Mucosa of stomach (tissue), 1 donor: ENCODE results near the gene JARID2.
A peak's percentile ranks its signal among the peaks of the same experiment; 100 is the strongest.

Experiments
- H3K27me3 ChIP-seq: one replicate; pipeline ENCODE4 v1.7.0; 2013; ENCODE audit warnings: mild to moderate bottlenecking, low read length; ENCODE audit not compliant: control insufficient read depth, insufficient read depth
- H3K36me3 ChIP-seq: one replicate; pipeline ENCODE4 v1.7.0; 2013; ENCODE audit warnings: low read length; ENCODE audit not compliant: control insufficient read depth, insufficient read depth
- H3K4me1 ChIP-seq: one replicate; pipeline ENCODE4 v1.7.0; 2013; ENCODE audit warnings: mild to moderate bottlenecking, low read length; ENCODE audit not compliant: control insufficient read depth, insufficient read depth
- H3K4me3 ChIP-seq: one replicate; pipeline ENCODE4 v1.7.0; 2013; ENCODE audit warnings: low read length
- H3K9ac ChIP-seq: one replicate; pipeline ENCODE4 v1.7.0; 2013; ENCODE audit warnings: mild to moderate bottlenecking, low read length, moderate library complexity
- H3K9me3 ChIP-seq: one replicate; pipeline ENCODE4 v1.7.0; 2013; ENCODE audit warnings: mild to moderate bottlenecking, low read length, moderate library complexity; ENCODE audit not compliant: control insufficient read depth
- donor health status: Pancreatic carcinoma.

Gene JARID2

GRCh38 chr6:15248451-15249370, 2.8 kb downstream of the JARID2 start:
- peak overlapping the region; percentile 56 for H3K9ac ChIP-seq
- H3K4me1 ChIP-seq, result peaks cover 12% of the 10 kb centered on the region
- H3K36me3 ChIP-seq, result no peaks in the 10 kb centered on the region
- H3K9me3 ChIP-seq, result no peaks in the 10 kb centered on the region
- peak overlapping the region; percentile 49 for H3K4me3 ChIP-seq
- H3K27me3 ChIP-seq, result no peaks in the 10 kb centered on the region

GRCh38 chr6:15249371-15250019, 3.6 kb downstream of the JARID2 start:
- peak overlapping the region; percentile 56 for H3K9ac ChIP-seq
- peaks cover 8% of the 10 kb centered on the region for H3K4me1 ChIP-seq
- H3K27me3 ChIP-seq, result no peaks in the 10 kb centered on the region
- no peak overlapping the region for H3K4me3 ChIP-seq
- H3K36me3 ChIP-seq, result no peaks in the 10 kb centered on the region
- no peaks in the 10 kb centered on the region for H3K9me3 ChIP-seq

- Histone ChIP-seq H3K4me1 (peaks cover 10% of the 10 kb centered on the region), H3K27me3 (no peaks in the 10 kb centered on the region), H3K9ac (no peak overlapping the region), H3K36me3 (no peaks in the 10 kb centered on the region), H3K4me3 (no peak overlapping the region), H3K9me3 (no peaks in the 10 kb centered on the region)
Observed at GRCh38 chr6:15250187-15251168, 4.6 kb downstream of the JARID2 start.

- Histone ChIP-seq H3K4me3 (no peak overlapping the region), H3K27me3 (no peaks in the 10 kb centered on the region), H3K4me1 (peaks cover 22% of the 10 kb centered on the region), H3K36me3 (no peaks in the 10 kb centered on the region), H3K9ac (no peak overlapping the region), H3K9me3 (no peaks in the 10 kb centered on the region)
Observed at GRCh38 chr6:15252195-15252594, 6.3 kb downstream of the JARID2 start.

GRCh38 chr6:15253203-15254022, 7.5 kb downstream of the JARID2 start:
- peaks cover 27% of the 10 kb centered on the region for H3K4me1 ChIP-seq
- no peaks in the 10 kb centered on the region for H3K27me3 ChIP-seq
- H3K9ac ChIP-seq, result no peak overlapping the region
- H3K4me3 ChIP-seq, result no peak overlapping the region
- H3K9me3 ChIP-seq, result no peaks in the 10 kb centered on the region
- H3K36me3 ChIP-seq, result no peaks in the 10 kb centered on the region

DNA sequence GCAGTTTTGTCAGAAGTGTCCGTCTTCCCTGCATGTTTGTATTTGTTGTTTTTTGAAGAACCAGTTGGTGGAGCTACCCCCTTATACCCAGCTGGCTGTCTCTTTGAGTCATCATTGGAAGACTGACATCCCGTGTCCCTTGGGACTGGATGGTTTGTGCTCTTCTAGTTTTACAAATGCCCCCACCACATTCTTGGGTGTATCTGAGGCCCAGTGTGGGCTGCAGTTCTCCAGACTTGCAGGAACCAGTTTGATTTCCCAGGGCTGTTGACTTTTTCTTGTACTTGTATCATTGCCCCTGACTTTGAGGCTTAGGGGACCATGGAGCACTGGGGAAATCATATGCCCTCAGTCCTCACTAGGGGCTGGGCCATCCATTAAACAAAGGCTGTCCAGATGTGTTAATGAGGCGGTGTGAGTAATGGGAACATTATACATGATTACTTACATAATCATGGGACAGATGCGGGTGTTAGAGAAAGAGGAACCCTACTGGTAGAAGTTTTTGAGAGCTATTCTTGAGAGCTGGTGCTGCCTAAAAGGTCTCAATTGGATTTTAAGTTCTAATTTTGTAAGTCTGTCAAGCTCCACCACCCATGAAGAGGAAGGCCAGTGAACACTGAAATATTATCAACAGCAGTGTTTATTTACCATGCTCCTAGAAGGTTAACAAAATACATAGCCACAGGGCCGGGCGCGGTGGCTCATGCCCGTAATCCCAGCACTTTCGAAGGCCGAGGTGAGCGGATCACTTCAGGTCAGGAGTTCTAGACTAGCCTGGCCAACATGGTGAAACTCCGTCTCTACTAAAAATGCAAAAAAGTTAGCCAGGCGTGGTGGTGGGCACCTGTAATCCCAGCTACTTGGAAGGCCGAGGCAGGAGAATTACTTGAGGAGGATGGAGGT, 8.5 kb downstream of the JARID2 start:
- Histone ChIP-seq H3K4me1 (peaks cover 25% of the 10 kb centered on the region), H3K9me3 (no peaks in the 10 kb centered on the region), H3K4me3 (no peak overlapping the region), H3K9ac (no peak overlapping the region), H3K36me3 (no peaks in the 10 kb centered on the region), H3K27me3 (no peaks in the 10 kb centered on the region)

GRCh38 chr6:15255481-15255880, 9.6 kb downstream of the JARID2 start:
- no peaks in the 10 kb centered on the region for H3K27me3 ChIP-seq
- no peak overlapping the region for H3K4me3 ChIP-seq
- H3K9ac ChIP-seq, result no peak overlapping the region
- no peaks in the 10 kb centered on the region for H3K9me3 ChIP-seq
- H3K36me3 ChIP-seq, result no peaks in the 10 kb centered on the region
- peaks cover 27% of the 10 kb centered on the region for H3K4me1 ChIP-seq

GRCh38 chr6:15255909-15256395, 10.1 kb downstream of the JARID2 start:
- Histone ChIP-seq H3K27me3 (no peaks in the 10 kb centered on the region), H3K36me3 (no peaks in the 10 kb centered on the region), H3K9ac (no peak overlapping the region), H3K4me1 (peaks cover 29% of the 10 kb centered on the region), H3K4me3 (no peak overlapping the region), H3K9me3 (no peaks in the 10 kb centered on the region)

GRCh38 chr6:15256538-15257271, 10.8 kb downstream of the JARID2 start:
- Histone ChIP-seq H3K9ac (no peak overlapping the region), H3K4me3 (no peak overlapping the region), H3K4me1 (peaks cover 29% of the 10 kb centered on the region), H3K9me3 (no peaks in the 10 kb centered on the region), H3K36me3 (no peaks in the 10 kb centered on the region), H3K27me3 (no peaks in the 10 kb centered on the region)
